Activated CD8-positive, alpha-beta memory T cell treated with anti-CD3 and anti-CD28 coated beads, Interleukin-2, amount 50 U/mL, for 1 hour (primary cell): Measurements from ENCODE around the gene CBX2.

ENCODE experiments used
- DNase-seq: peaks from one replicate; pipeline ENCODE4 v3.0.0-alpha.2; 2020; ENCODE audit errors: extremely low read depth

Gene CBX2

DNA sequence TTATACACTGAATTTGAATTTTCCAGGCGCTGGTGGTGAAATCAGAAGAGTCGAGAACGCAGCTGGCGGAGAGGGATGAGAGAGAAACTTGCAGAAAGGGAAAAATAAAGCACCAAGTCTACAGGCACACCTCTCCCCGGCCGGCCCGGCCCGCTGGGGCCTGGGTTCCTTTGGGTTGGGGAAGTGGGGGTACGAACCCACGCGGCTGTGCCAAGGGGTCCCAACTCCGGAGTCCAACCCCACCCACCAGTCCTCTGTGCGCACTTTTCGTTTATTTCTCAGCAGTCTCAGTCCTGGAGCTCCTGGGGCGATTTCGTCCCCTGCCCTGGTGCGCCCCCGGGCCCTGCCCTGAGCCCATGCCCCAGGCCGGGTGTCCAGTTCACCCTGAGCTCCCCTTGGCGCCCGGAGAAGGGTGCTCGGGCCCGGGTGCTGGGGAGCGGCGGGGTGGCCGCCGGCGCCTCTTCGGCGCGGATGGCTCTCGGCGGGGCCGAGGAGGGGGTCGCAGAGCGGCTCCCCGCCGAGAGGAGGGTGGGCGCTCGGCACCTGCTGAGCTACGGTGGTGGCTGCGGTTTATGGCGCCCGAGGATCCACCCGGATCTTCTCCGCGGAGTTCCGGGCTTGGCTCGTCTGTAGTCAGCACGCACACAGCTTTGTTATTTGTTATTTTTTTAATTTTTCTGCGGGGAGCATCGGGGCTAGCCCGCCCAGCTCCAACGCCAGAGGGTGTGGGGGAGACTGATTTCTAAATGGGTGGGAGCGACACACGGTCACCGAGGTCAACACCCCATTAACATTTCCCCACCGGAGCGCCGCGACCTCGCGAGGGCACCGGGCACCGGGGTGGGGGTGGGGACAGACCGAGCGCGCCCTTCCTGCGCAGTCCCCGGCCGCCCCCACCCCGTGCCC lies 34.7 kb downstream of the CBX2 start:
- no peak for DNase-seq

DNA sequence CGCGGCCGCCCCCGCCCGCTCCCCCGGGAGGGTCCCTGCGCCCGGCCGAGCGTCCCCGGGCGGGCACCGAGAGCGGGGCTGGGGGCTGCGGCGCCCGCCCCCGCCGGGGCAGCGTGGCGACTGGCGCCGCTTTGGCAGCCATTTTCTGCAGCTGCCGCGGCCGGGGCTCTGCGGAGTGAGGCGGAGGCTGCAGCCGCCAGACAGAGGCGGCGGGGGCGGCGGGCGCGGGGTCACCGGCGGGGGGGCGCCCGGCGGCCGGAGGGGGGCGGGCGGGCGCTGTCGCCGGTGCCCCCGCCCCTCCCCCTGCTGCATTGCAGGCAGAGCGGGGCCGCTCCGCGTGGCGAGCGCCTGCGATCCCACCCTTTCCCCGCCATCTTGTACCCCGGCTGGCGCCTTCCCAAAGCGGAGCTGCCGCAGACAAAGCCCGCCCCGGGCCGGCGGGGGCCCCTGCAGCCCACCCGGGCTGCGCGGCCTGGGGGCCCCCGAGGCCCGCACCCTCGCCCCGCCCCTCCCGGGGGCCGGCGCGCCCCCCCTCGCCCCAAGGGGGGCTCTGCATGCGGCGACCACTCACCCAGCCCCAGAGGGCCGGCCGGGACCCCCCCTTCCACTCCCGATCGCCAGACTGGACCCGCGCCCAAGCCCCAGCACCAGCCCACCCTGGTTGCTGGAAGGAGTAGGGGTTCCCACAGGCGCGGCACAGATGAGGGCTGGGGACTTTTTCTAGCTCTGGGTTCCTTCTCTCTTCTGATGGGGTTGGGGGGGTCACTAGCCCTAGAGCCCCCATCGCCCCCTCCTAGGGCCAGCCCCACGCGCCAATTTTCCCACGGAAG lies 35.6 kb downstream of the CBX2 start:
- DNase-seq = no peak

GRCh38 chr17:79814127-79814973 lies 36.4 kb downstream of the CBX2 start:
- no peak for DNase-seq

GRCh38 chr17:79814974-79815835 lies 37.3 kb downstream of the CBX2 start:
- no peak for DNase-seq

- no peak for DNase-seq
Observed at GRCh38 chr17:79815836-79816461, 38.0 kb downstream of the CBX2 start.

- DNase-seq = no peak
Observed at GRCh38 chr17:79818026-79818758, 40.2 kb downstream of the CBX2 start.

DNA sequence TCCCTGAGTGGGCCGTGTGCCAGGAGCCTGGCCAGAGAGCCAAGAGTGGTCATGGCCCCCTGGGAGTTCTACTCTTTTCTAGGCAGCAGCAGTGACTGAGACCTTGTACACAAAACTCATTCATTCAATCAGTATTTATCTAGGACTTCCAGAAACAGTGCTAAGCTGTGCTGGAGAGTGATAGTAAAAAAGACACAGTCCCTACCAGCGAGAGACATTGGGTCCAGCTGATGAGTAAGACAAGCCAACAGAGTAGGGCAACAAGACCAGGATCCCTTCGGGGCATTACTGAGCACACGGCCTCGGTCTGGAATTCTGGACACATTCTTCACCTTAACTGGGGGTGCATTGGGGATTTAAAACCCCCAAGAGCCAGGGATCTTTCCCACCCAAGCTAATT lies 41.1 kb downstream of the CBX2 start:
- DNase-seq = no peak

GRCh38 chr17:79819534-79820276 lies 41.8 kb downstream of the CBX2 start:
- DNase-seq = no peak

DNA sequence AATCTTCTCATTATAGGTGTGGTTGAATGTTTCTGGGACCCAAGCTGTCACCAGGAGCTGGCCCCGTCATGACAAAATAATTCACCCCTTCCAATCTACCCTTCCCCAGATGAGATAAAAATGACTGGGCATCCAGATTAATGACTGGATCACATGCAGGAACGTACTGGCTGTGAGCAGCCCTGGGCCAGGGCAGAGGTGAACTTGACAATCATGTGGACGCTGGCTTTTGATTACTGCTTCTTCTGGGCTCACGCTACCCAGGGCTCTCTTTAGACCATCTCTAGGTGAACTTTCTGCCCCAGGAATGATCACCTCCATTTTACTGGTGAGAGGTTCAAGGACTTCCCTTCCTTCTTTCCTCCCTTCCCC lies 43.0 kb downstream of the CBX2 start:
- no peak for DNase-seq

DNA sequence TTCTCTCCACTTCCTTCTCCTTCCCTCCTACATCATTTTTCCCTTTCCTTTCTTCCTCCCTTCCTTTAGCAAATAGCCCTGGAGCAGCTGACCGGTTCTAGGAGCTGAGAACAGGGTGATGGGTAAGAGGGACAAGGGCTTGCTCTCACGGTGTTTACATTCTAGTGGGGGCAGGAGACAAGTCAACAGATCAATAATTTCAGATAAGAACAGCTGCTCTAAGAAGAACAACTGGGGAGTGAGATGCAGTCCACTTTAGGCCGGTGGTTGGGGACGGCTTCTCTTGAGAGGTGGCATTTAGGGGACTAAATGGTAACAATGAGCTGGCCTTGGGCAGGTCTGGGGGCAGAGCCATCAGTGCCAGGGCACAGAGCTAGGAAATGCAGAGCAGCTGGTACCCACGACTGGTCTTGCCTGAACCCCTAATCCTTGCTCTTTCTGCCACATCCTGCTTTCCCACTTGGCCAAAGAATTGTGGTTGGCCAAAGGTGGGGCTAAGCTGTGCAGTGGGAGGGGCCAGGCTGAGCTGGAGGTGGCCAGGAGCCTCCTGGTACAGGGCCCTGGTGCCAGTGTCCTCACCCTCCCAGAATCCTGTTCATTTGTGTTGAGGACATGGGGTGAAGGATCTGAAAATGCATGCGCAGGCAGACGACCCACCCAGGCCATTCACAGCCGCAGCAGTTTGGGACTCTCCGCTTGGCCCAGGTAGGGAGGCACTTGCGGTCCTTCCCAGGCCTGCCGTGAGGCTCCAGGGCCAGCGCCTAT lies 43.6 kb downstream of the CBX2 start:
- DNase-seq = no peak

- DNase-seq = no peak
Observed at GRCh38 chr17:79822583-79823124, 44.7 kb downstream of the CBX2 start.

- no peak for DNase-seq
Observed at GRCh38 chr17:79824234-79824633, 46.3 kb downstream of the CBX2 start.

GRCh38 chr17:79824893-79825579 lies 47.1 kb downstream of the CBX2 start:
- no peak for DNase-seq

DNA sequence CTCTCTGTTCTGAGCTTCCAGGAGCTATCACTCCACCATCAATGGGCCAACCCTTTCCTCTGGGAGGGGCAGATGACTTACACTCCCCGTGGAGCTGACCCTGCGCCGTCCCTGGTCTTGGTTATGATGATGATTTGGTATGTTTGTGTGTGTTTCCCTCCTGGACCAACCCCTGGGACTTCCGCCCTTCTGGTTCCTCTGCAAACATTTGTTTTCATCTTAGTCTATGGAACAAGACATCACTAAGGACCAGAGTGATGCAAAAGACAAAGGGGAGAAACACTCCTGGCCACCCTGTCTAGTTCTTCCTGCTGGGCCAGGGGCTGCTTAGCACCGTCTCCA lies 47.6 kb downstream of the CBX2 start:
- no peak for DNase-seq

DNA sequence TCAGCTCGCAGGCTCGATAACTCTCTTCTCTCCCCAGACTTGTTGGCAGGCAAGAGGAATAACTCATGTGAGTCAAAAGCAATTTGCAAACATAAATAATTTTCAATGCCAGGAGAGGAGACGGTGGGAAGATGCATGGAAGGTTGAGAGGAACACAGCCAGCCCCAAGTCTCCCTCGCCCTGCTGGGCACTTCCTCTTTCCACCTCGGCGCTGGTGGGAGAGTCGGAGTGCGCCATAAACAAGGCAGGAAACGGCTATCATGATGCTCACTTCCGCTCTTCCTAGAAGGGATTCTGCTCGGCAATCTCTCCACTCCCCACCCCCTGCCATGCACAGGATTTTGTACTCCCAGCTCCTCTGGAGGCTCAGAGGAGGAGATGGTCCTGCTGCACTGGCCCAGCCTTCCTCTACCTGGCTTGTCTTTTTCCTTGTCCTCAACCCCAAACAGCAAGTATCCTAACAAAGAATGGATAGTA lies 48.3 kb downstream of the CBX2 start:
- DNase-seq = no peak

GRCh38 chr17:79826841-79827578 lies 49.1 kb downstream of the CBX2 start:
- no peak for DNase-seq

DNA sequence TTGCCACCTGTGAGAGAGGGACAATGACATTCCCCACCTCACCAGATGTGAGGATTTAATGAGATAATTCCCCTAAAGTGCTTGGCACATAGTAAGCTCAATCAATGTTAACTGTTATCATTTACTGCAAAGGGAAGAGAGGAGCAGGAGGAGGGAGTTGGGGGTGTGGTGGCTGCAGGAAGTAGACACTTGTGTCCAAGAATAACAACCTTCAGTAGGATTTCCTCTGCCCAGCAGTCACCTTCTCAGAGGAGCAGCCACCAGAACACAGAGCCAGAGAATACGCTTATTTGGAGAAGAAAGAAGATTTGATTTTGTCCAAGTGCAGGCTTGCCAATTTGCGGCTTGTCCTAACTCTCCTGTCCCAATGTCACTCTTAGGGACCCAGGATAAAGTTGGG lies 51.1 kb downstream of the CBX2 start:
- DNase-seq = no peak
